Measurements from ENCODE around the gene TPCN1. TPM values are rescaled to one million over a fixed set of nuclear protein-coding genes. Genes with fewer than 3 reads are reported as not detected.

TPCN1 gene
- total and polyA plus RNA-seq, 2 of the 8 experiments (the other 6 are each of a cell fraction or from before 2014, with no cell fraction given), result 14.9 to 21.4 TPM

DNA sequence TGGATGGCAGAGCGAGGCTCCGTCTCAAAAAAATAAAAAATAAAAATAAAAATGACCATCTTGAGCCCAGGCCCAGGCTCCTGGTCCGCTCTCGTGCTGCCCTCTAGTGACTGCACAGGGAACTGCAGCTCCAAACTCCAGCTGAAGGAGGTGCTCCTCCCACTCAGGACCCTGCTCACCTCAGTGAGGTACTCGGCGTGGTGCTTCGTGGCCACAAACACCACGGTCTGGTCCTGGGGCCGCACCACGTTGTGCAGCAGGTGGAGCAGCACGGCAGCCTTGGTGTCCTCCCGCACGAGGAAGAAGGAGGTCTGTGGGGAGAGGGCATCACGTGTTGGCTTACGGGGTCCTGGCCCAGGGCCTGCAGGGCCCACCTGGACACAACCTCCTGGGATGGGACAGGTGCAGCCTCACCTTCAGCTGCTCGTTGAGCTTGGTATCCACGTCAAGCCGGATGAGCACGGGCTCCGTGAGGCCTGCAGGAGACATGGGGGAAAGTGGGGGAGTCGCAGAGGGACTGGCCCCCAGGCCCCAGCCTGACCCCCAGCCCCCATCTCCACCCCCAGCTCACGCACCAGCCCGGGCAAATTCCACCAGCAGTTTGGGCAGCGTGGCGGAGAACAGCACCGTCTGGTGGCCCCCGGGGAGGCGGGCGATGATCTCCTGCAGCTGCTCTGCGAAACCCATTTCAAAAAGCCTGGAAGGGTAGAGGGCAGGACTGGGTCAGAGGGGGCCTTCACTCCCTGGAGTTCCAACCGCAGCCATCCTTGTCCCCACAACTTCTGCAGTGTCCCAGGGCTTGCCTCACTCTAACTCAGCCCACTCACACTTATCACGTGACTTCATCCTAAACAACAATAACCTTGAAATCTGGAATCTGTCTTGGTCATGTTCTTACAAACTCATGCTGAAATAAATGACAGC, 46.5 kb upstream of the TPCN1 start:
- H4K91ac ChIP-seq (replicated peaks; ENCODE audit: insufficient read length, low read length), result no peak overlapping the region
- H3K23ac ChIP-seq (ENCODE audit: insufficient read length), result no peak overlapping the region
- H2BK20ac ChIP-seq (ENCODE audit: low read length), result no peak overlapping the region
- H3K14ac ChIP-seq (ENCODE audit: insufficient read length), result no peak overlapping the region
- no peak overlapping the region for H3K4me2 ChIP-seq (ENCODE audit: insufficient read depth in 1 of 2, low read depth in 2 of 2, low read length in 2 of 2)
- DNase-seq (ENCODE audit: low read depth in 1 of 2, low spot score in 2 of 2), result peak in 1 of 2 experiments; percentile 96
- H2BK5ac ChIP-seq (ENCODE audit: low read depth, low read length), result no peak overlapping the region; the same call in 1 of the 2 replicates
- H3K4me1 ChIP-seq (replicated peaks in 1 of 4; ENCODE audit: control insufficient read depth in 3 of 4, insufficient read depth in 4 of 4, low read length in 3 of 4), result no peaks in the 10 kb centered on the region
- no peaks in the 10 kb centered on the region for H3K79me1 ChIP-seq (ENCODE audit: low read depth, low read length)
- H3K4me3 ChIP-seq (ENCODE audit: extremely low read depth in 1 of 4, insufficient read depth in 2 of 4, low read depth in 3 of 4, low read length in 4 of 4), result no peak overlapping the region
- no peak overlapping the region for H3K27ac ChIP-seq (ENCODE audit: low read depth, low read length)
- H3K18ac ChIP-seq (ENCODE audit: extremely low read depth, low read length), result no peak overlapping the region
- H4K5ac ChIP-seq (ENCODE audit: insufficient read length, low read depth, low read length), result no peak overlapping the region
- no peak for FAIRE-seq
- no peak overlapping the region; the same call in 1 of the 2 replicates for H2BK12ac ChIP-seq (ENCODE audit: low read depth, low read length)
- WGBS, 2 experiments (ENCODE audit: extremely low coverage in 1 of 2, insufficient coverage in 1 of 2, insufficient read length in 1 of 2, insufficient replicate concordance in 2 of 2, low coverage in 1 of 2, low lambda C conversion rate in 2 of 2, missing lambda C conversion rate in 1 of 2), result 73% methylated on average over 32 of the region's 32 CpGs; no CpG with 5 or more reads in 1 of the 2 experiments
- H3K79me2 ChIP-seq (ENCODE audit: control insufficient read depth in 1 of 2, insufficient read depth in 2 of 2, low read length in 2 of 2), result no peaks in the 10 kb centered on the region
- H2BK120ac ChIP-seq (replicated peaks; ENCODE audit: low read depth, low read length), result no peak overlapping the region
- H2AK5ac ChIP-seq (ENCODE audit: low read depth, low read length), result no peak overlapping the region
- ChIA-PET POLR2A (ENCODE audit: partially characterized antibody) (interaction anchor here (0.9 to 4.7 kb wide), 6 partner anchors 11 to 79 kb away, joined by 3 to 30 read pairs (median 4); partner anchors contain the start of genes CFAP73, DDX54, RITA1 and TPCN1), CTCF (ENCODE audit: partially characterized antibody) (interaction anchor here (0.6 to 8.8 kb wide), 37 partner anchors 9 to 686 kb away, joined by 3 to 114 read pairs (median 4); partner anchors contain the start of genes CFAP73 and RASAL1)
- H3K27me3 ChIP-seq (replicated peaks in 1 of 4; ENCODE audit: control insufficient read depth in 3 of 4, extremely low read depth in 1 of 4, insufficient read depth in 3 of 4, low read length in 3 of 4), result no peaks in the 10 kb centered on the region
- H3K36me3 ChIP-seq (ENCODE audit: control insufficient read depth in 2 of 4, insufficient read depth in 4 of 4, low read length in 3 of 4), result peaks cover 24 to 73% (median 63%) of the 10 kb centered on the region in 4 experiments
- H2AFZ ChIP-seq (ENCODE audit: low read length), result no peak overlapping the region
- H3K9me3 ChIP-seq (ENCODE audit: insufficient read depth in 2 of 2, low read depth in 1 of 2, low read length in 1 of 2), result no peaks in the 10 kb centered on the region
- no peak overlapping the region for H3K9ac ChIP-seq (replicated peaks in 1 of 4; ENCODE audit: extremely low read depth in 1 of 4, low read depth in 3 of 4, low read length in 3 of 4)
- no peak overlapping the region for H3K4ac ChIP-seq (replicated peaks; ENCODE audit: insufficient read length, low read depth, low read length)
- H3K23me2 ChIP-seq (ENCODE audit: low read depth, low read length), result no peaks in the 10 kb centered on the region
- H2BK15ac ChIP-seq (ENCODE audit: low read length), result no peak overlapping the region
- H4K20me1 ChIP-seq (replicated peaks in 1 of 2; ENCODE audit: control insufficient read depth in 1 of 2, insufficient read depth in 2 of 2, low read length in 2 of 2), result peaks cover 6 to 14% of the 10 kb centered on the region in 2 experiments
- TF ChIP-seq SIRT6 (IDR thresholded peaks at IDR 0.05; ENCODE audit: low read length) (no peak), CTCF (IDR thresholded peaks at IDR 0.05; ENCODE audit: control extremely low read depth in 1 of 3, insufficient read depth in 1 of 3, low read depth in 1 of 3, low read length in 3 of 3) (peak; percentile 88 to 97 (median 95)), POLR2A (IDR thresholded peaks at IDR 0.05; ENCODE audit: control extremely low read depth in 1 of 2, low read depth in 2 of 2, low read length in 2 of 2) (no peak), NANOG (IDR thresholded peaks at IDR 0.05; ENCODE audit: insufficient read depth, low read depth, low read length, poor library complexity, severe bottlenecking) (no peak), RAD21 (IDR thresholded peaks at IDR 0.05 in 1 of 2, conservative IDR thresholded peaks at IDR 0.05 in 1 of 2; ENCODE audit: low read depth in 2 of 2, low read length in 2 of 2) (peak; percentile 86 to 89), SP1 (IDR thresholded peaks at IDR 0.05; ENCODE audit: low read depth, low read length) (no peak), BACH1 (IDR thresholded peaks at IDR 0.05; ENCODE audit: low read length) (0 out of 2 replicates have a peak, but pooled peaks have one; percentile 36)
- 0 out of 2 replicates have a peak overlapping the region, but pooled peaks have one; percentile 57 for H4K8ac ChIP-seq (ENCODE audit: extremely low read depth, insufficient read depth, low read length)
- H3K56ac ChIP-seq (replicated peaks; ENCODE audit: insufficient read length, low read depth, low read length), result no peak overlapping the region

All from H1 (cell line).